Activated naive CD4-positive, alpha-beta T cell treated with anti-CD3 and anti-CD28 coated beads, Interleukin-2, amount 10 ng/mL, durations not matched to agents 5 hours and 36 hours (primary cell): ENCODE data around the gene PCOLCE2. TPM values are rescaled to one million over a fixed set of nuclear protein-coding genes. Genes with fewer than 3 reads are reported as not detected.

ENCODE experiments used
- total RNA-seq, 2 experiments: library from RNA; stranded (reverse); gene quantifications; one replicate each; pipeline ENCODE4 v1.2.3, GENCODE V29; 2021

The PCOLCE2 gene
- not detected for total RNA-seq

GRCh38 chr3:142888481-142889211, at the start of gene PCOLCE2:
PCOLCE2 (minus strand) TSS chr3:142889083; CDS start chr3:142888896, 187 bp downstream.

Other genes starting within 250 kb of the PCOLCE2 start
- 1 to 10 TPM in 1 of 2 experiments, under 1 TPM in 1; 0.86 to 1.0 TPM for gene TRPC1, start 165.0 kb downstream of the PCOLCE2 start, total RNA-seq
- gene PAQR9, start 74.6 kb upstream of the PCOLCE2 start, total RNA-seq = not detected
- 100 to 1,000 TPM; 101 to 103 TPM for gene U2SURP, start 112.5 kb upstream of the PCOLCE2 start, total RNA-seq
- 1 to 10 TPM; 1.1 to 1.2 TPM for gene CHST2, start 230.7 kb upstream of the PCOLCE2 start, total RNA-seq